Panc1 (cell line): ENCODE results near the gene MACROH2A1.

Experiments used
- POLR2AphosphoS5 ChIP-seq: IDR thresholded peaks from 2 replicates; pipeline ENCODE4 v1.6.1; 2012; ENCODE audit warnings: mild to moderate bottlenecking, low read depth, low read length, moderate library complexity
- TF ChIP-seq, protein P1 (sequence below): fragments of 450-650 bp; IDR thresholded peaks from 2 replicates; pipeline ENCODE4 v1.5.1; 2017; ENCODE audit warnings: mild to moderate bottlenecking

DNA sequence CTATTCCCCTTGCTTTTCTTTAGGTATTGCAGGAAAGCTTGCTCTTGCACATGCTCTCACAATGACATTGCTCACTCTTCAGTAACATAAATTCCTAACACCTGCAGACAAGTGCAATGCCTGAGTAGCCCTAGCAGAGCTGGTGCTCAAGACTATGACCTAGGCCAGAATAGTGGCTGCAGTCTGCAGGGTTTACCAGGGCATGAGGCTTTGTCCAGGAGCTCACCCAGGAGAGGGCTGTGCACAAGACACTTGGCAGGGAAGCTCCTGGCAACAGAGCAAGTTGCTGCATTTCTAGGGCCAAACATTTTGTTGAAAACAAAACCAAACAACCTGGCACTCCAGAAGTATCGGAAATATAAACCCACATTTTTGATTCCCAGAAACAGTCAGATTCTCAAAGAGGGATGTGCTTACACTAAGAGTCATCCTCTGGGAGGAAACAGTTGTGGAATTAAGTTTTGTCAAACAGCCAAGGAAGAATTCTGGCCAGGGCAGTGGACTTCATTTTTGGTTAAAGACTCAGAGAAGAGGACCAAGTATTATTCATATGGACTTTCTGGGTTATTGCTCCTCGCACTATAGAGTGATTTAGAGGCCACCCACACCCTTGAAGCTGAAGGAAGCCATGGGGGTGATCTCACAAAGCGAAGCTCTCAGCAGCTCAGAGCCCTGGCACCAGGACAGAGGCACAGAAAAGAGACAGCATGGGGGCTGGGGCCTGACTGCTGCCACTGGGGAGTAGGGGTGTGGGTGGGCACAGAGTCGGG lies 44.9 kb downstream of the MACROH2A1 start:
- TF ChIP-seq, protein P1, sequence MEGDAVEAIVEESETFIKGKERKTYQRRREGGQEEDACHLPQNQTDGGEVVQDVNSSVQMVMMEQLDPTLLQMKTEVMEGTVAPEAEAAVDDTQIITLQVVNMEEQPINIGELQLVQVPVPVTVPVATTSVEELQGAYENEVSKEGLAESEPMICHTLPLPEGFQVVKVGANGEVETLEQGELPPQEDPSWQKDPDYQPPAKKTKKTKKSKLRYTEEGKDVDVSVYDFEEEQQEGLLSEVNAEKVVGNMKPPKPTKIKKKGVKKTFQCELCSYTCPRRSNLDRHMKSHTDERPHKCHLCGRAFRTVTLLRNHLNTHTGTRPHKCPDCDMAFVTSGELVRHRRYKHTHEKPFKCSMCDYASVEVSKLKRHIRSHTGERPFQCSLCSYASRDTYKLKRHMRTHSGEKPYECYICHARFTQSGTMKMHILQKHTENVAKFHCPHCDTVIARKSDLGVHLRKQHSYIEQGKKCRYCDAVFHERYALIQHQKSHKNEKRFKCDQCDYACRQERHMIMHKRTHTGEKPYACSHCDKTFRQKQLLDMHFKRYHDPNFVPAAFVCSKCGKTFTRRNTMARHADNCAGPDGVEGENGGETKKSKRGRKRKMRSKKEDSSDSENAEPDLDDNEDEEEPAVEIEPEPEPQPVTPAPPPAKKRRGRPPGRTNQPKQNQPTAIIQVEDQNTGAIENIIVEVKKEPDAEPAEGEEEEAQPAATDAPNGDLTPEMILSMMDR = no peak
- no peak for TF ChIP-seq POLR2AphosphoS5
